ENCODE results near the gene HTR6. TPM values are rescaled to one million over a fixed set of nuclear protein-coding genes. Genes with fewer than 3 reads are reported as not detected.

Gene HTR6
- total RNA-seq, 1 experiment from 2014 or later: not detected

DNA sequence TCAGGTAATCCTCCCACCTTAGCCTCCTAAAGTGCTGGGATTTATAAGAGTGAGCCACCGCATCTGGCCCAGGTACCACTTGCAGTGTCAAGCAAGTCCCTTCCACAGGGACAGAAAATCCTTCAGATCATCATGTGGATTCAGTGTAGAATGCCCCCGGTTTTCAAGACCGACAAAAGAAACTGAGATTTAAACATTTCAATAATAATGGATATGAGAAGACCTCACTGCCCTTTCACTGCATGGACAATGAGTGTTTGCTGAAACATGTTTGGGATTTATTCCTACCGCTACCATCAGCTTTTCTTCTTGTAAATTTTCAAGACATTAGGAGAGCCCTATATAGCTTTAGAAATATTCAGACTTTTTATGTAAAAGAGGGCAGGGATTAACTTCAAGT lies 41.5 kb downstream of the HTR6 start:
- H3F3A ChIP-seq (ENCODE audit: insufficient read depth, low read depth): no peaks in the 10 kb centered on the region
- H3K4me2 ChIP-seq: no peak overlapping the region
- ChIA-PET POLR2A (ENCODE audit: unreplicated experiment) (no interaction called here), CTCF (no interaction called here)
- H4K20me1 ChIP-seq (ENCODE audit: insufficient read depth): no peaks in the 10 kb centered on the region
- no peaks in the 10 kb centered on the region for H3K9me3 ChIP-seq (ENCODE audit: insufficient read depth, low read depth)
- H3K36me3 ChIP-seq (ENCODE audit: low read depth): no peaks in the 10 kb centered on the region
- no peak overlapping the region for H3K27ac ChIP-seq
- H3K27me3 ChIP-seq (ENCODE audit: insufficient read depth, low read depth): no peaks in the 10 kb centered on the region
- no peak for DNase-seq
- no peaks in the 10 kb centered on the region for H3K4me1 ChIP-seq (replicated peaks; ENCODE audit: insufficient read depth)
- intact Hi-C loops (cut with micrococcal nuclease; ENCODE audit: unreplicated experiment): no loop called here
- H3K79me2 ChIP-seq (ENCODE audit: low read depth): no peaks in the 10 kb centered on the region
- no peak overlapping the region for H2AFZ ChIP-seq
- H3K9me2 ChIP-seq (ENCODE audit: insufficient read depth): no peaks in the 10 kb centered on the region
- H3K4me3 ChIP-seq: no peak overlapping the region
- BruUV-seq (replicated peaks): no TSS peak
- TF ChIP-seq, protein P1, sequence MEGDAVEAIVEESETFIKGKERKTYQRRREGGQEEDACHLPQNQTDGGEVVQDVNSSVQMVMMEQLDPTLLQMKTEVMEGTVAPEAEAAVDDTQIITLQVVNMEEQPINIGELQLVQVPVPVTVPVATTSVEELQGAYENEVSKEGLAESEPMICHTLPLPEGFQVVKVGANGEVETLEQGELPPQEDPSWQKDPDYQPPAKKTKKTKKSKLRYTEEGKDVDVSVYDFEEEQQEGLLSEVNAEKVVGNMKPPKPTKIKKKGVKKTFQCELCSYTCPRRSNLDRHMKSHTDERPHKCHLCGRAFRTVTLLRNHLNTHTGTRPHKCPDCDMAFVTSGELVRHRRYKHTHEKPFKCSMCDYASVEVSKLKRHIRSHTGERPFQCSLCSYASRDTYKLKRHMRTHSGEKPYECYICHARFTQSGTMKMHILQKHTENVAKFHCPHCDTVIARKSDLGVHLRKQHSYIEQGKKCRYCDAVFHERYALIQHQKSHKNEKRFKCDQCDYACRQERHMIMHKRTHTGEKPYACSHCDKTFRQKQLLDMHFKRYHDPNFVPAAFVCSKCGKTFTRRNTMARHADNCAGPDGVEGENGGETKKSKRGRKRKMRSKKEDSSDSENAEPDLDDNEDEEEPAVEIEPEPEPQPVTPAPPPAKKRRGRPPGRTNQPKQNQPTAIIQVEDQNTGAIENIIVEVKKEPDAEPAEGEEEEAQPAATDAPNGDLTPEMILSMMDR (conservative IDR thresholded peaks at IDR 0.05): no peak

DNA sequence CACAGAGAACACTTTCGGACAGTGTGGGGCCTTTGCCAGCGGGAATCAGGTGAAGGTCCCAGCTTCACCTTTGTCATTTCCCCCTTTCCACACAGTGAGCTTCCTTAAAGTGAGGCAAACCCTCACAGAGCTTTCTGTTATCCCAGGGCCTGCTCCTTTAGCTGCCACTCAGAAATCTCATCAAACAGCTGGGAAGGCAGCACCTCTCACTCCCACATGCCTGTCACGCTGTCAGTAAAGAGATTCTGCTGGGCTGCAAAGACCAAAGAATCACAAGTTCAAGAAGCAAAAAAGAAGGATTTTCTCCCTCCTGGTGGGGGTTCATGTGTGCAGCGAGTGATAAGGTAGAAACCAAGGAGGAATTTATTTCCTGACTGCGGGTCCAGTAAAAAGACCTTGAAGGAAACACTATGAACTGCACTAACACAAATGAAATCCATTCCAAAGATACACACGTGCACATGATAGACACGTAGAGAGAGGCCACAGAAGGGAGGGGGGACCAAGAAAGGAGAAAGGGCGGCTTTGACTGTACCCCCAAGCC lies 44.0 kb downstream of the HTR6 start:
- TF ChIP-seq, protein P1 (conservative IDR thresholded peaks at IDR 0.05): no peak
- DNase-seq: no peak
- H3F3A ChIP-seq (ENCODE audit: insufficient read depth, low read depth): no peaks in the 10 kb centered on the region
- H3K27me3 ChIP-seq (ENCODE audit: insufficient read depth, low read depth): no peaks in the 10 kb centered on the region
- H3K36me3 ChIP-seq (ENCODE audit: low read depth): no peaks in the 10 kb centered on the region
- no peaks in the 10 kb centered on the region for H3K4me1 ChIP-seq (replicated peaks; ENCODE audit: insufficient read depth)
- H4K20me1 ChIP-seq (ENCODE audit: insufficient read depth): no peaks in the 10 kb centered on the region
- ChIA-PET CTCF (interaction anchor here (0.5 kb wide), 1 partner anchor 488 kb away, joined by 3 read pairs; no protein-coding TSS in a partner anchor), POLR2A (ENCODE audit: unreplicated experiment) (no interaction called here)
- BruUV-seq (replicated peaks): no TSS peak
- H2AFZ ChIP-seq: no peak overlapping the region
- H3K79me2 ChIP-seq (ENCODE audit: low read depth): no peaks in the 10 kb centered on the region
- intact Hi-C loops (cut with micrococcal nuclease; ENCODE audit: unreplicated experiment): no loop called here
- no peak overlapping the region for H3K4me2 ChIP-seq
- H3K4me3 ChIP-seq: no peak overlapping the region
- H3K9me3 ChIP-seq (ENCODE audit: insufficient read depth, low read depth): no peaks in the 10 kb centered on the region
- H3K27ac ChIP-seq: no peak overlapping the region
- no peaks in the 10 kb centered on the region for H3K9me2 ChIP-seq (ENCODE audit: insufficient read depth)

DNA sequence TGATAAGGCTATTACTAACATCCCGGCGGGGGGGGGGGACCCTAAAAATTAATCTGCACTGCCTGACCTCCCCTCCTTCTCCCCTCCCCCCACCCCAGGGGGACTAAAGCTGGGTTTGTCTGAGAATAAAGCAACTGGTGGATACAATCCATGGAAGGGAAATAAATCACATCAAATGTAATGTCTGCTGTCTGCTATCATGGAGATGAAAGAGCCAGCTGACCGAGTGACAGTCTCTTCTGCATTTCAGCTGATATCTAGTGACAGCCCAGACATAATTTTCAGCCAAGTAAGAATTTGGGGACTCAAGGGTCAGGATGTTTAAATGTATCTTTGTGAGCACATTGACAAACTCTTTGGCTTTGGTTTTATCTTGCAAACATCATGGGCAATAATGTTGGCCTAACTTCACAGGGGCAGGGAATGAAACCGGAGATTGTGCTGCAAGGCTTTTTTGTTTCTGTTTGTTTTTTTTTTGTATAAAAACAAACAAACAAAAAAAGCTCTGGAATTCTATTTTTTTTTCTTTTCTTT lies 44.7 kb downstream of the HTR6 start:
- Histone ChIP-seq H3K4me1 (replicated peaks; ENCODE audit: insufficient read depth) (no peaks in the 10 kb centered on the region), H2AFZ (no peak overlapping the region), H3F3A (ENCODE audit: insufficient read depth, low read depth) (no peaks in the 10 kb centered on the region), H4K20me1 (ENCODE audit: insufficient read depth) (no peaks in the 10 kb centered on the region), H3K27ac (no peak overlapping the region), H3K4me3 (no peak overlapping the region), H3K36me3 (ENCODE audit: low read depth) (no peaks in the 10 kb centered on the region), H3K9me2 (ENCODE audit: insufficient read depth) (no peaks in the 10 kb centered on the region), H3K27me3 (ENCODE audit: insufficient read depth, low read depth) (no peaks in the 10 kb centered on the region), H3K4me2 (no peak overlapping the region), H3K9me3 (ENCODE audit: insufficient read depth, low read depth) (no peaks in the 10 kb centered on the region), H3K79me2 (ENCODE audit: low read depth) (no peaks in the 10 kb centered on the region)
- no peak for DNase-seq
- TF ChIP-seq, protein P1 (conservative IDR thresholded peaks at IDR 0.05): no peak
- no peak for TF ChIP-seq EZH2 (IDR thresholded peaks at IDR 0.05; ENCODE audit: low read depth)
- no TSS peak for BruUV-seq (replicated peaks)
- intact Hi-C loops (cut with micrococcal nuclease; ENCODE audit: unreplicated experiment): no loop called here
- ChIA-PET POLR2A (ENCODE audit: unreplicated experiment) (no interaction called here), CTCF (no interaction called here)

Data from PC-9 (cell line).